Loucy (cell line): ENCODE measurements around the gene TTC13.

ENCODE experiments used
- H2AFZ ChIP-seq: fragments of 200-600 bp; sonication (generic); 2 replicates; pipeline ENCODE4 v1.6.0; 2016; ENCODE audit warnings: antibody characterized with exemption, mild to moderate bottlenecking, low read length, moderate library complexity
- H3F3A ChIP-seq: fragments of 200-600 bp; 2 replicates; pipeline ENCODE4 v1.6.0; 2016; ENCODE audit warnings: antibody characterized with exemption, low read depth, mild to moderate bottlenecking
- H3K27me3 ChIP-seq: fragments of 200-600 bp; sonication (generic); 2 replicates; pipeline ENCODE4 v1.6.1; 2014; ENCODE audit warnings: low read length, mild to moderate bottlenecking; ENCODE audit not compliant: insufficient read depth, poor library complexity, severe bottlenecking
- H3K36me3 ChIP-seq: fragments of 200-600 bp; sonication (generic); 2 replicates; pipeline ENCODE4 v1.6.1; 2016; ENCODE audit warnings: low read length; ENCODE audit not compliant: insufficient read depth
- H3K4me1 ChIP-seq: fragments of 200-600 bp; sonication (generic); 2 replicates; pipeline ENCODE4 v1.5.1; 2014; ENCODE audit warnings: low read length, mild to moderate bottlenecking; ENCODE audit not compliant: insufficient read depth, poor library complexity, severe bottlenecking
- H3K4me2 ChIP-seq: fragments of 200-600 bp; sonication (generic); 2 replicates; pipeline ENCODE4 v1.6.0; 2014; ENCODE audit warnings: antibody characterized with exemption, low read length, low read depth, mild to moderate bottlenecking; ENCODE audit not compliant: poor library complexity, severe bottlenecking
- H3K4me3 ChIP-seq: fragments of 200-600 bp; sonication (generic); 2 replicates; pipeline ENCODE4 v1.5.1; 2014; ENCODE audit warnings: low read length, mild to moderate bottlenecking, mixed read lengths; ENCODE audit not compliant: poor library complexity, severe bottlenecking
- H3K79me2 ChIP-seq: fragments of 200-600 bp; sonication (generic); 2 replicates; pipeline ENCODE4 v1.6.1; 2014; ENCODE audit warnings: low read length; ENCODE audit not compliant: insufficient read depth
- H3K9ac ChIP-seq: fragments of 200-600 bp; sonication (generic); 2 replicates; pipeline ENCODE4 v1.6.0; 2014; ENCODE audit warnings: mild to moderate bottlenecking, low read depth, low read length, moderate library complexity; ENCODE audit not compliant: poor library complexity, severe bottlenecking
- H3K9me2 ChIP-seq: fragments of 200-600 bp; sonication (generic); replicated peaks from 2 replicates; pipeline ENCODE4 v1.6.1; 2016; ENCODE audit warnings: low read depth, low read length, mixed read lengths
- H3K9me3 ChIP-seq: fragments of 200-600 bp; sonication (generic); 2 replicates; pipeline ENCODE4 v1.6.1; 2014; ENCODE audit warnings: mild to moderate bottlenecking, antibody characterized with exemption, low read length, low read depth; ENCODE audit not compliant: insufficient read depth
- H4K20me1 ChIP-seq: fragments of 200-600 bp; sonication (generic); 2 replicates; pipeline ENCODE4 v1.6.0; 2014; ENCODE audit warnings: antibody characterized with exemption, low read length, mild to moderate bottlenecking; ENCODE audit not compliant: insufficient read depth, poor library complexity, severe bottlenecking
- EZH2phosphoT487 ChIP-seq: fragments of 200-600 bp; IDR thresholded peaks from 2 replicates; pipeline ENCODE4 v1.6.1; 2018; ENCODE audit warnings: antibody characterized with exemption, mild to moderate bottlenecking, moderate library complexity, borderline replicate concordance
- TF ChIP-seq, protein P1 (sequence below): fragments of 200-600 bp; sonication (generic); conservative IDR thresholded peaks from 2 replicates; pipeline ENCODE4 v1.5.1; 2014; ENCODE audit warnings: mild to moderate bottlenecking, antibody characterized with exemption, low read length

TTC13 gene

GRCh38 chr1:230966358-230966873 lies 12.2 kb downstream of the TTC13 start:
- Histone ChIP-seq H3K79me2 (no peaks in the 10 kb centered on the region), H3K9ac (no peak overlapping the region), H3K4me2 (no peak overlapping the region), H3K27me3 (no peaks in the 10 kb centered on the region), H4K20me1 (no peaks in the 10 kb centered on the region), H3K36me3 (no peaks in the 10 kb centered on the region), H3K9me3 (no peaks in the 10 kb centered on the region), H3K9me2 (no peaks in the 10 kb centered on the region), H2AFZ (no peak overlapping the region), H3F3A (no peaks in the 10 kb centered on the region), H3K4me3 (no peak overlapping the region), H3K4me1 (no peaks in the 10 kb centered on the region)
- TF ChIP-seq EZH2phosphoT487, result no peak
- TF ChIP-seq, protein P1, sequence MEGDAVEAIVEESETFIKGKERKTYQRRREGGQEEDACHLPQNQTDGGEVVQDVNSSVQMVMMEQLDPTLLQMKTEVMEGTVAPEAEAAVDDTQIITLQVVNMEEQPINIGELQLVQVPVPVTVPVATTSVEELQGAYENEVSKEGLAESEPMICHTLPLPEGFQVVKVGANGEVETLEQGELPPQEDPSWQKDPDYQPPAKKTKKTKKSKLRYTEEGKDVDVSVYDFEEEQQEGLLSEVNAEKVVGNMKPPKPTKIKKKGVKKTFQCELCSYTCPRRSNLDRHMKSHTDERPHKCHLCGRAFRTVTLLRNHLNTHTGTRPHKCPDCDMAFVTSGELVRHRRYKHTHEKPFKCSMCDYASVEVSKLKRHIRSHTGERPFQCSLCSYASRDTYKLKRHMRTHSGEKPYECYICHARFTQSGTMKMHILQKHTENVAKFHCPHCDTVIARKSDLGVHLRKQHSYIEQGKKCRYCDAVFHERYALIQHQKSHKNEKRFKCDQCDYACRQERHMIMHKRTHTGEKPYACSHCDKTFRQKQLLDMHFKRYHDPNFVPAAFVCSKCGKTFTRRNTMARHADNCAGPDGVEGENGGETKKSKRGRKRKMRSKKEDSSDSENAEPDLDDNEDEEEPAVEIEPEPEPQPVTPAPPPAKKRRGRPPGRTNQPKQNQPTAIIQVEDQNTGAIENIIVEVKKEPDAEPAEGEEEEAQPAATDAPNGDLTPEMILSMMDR, result no peak

- Histone ChIP-seq H3K27me3 (no peaks in the 10 kb centered on the region), H3K36me3 (no peaks in the 10 kb centered on the region), H3K9me3 (no peaks in the 10 kb centered on the region), H4K20me1 (no peaks in the 10 kb centered on the region), H3K4me2 (no peak overlapping the region), H3K9ac (no peak overlapping the region), H3K4me1 (no peaks in the 10 kb centered on the region), H2AFZ (no peak overlapping the region), H3K4me3 (no peak overlapping the region), H3K9me2 (no peaks in the 10 kb centered on the region), H3K79me2 (no peaks in the 10 kb centered on the region), H3F3A (no peaks in the 10 kb centered on the region)
- TF ChIP-seq, protein P1, result no peak
- TF ChIP-seq EZH2phosphoT487, result no peak
Observed at GRCh38 chr1:230965535-230965934, 13.1 kb downstream of the TTC13 start.

DNA sequence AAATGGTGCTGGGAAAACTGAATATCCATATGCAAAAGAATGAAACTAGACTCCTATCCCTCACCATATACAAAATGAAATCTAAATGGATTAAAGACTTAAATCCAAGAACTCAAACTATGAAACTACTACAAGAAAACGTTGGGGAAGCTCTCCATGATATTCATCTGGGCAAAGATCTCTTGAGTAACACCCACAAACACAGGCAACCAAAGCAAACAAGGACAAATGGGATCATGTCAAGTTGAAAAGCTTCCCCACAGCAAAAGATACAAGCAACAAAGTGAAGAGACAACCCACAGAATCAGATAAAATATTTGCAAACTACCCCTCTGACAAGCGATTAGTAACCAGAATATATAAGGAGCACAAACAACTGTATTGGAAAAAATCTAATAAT lies 13.8 kb downstream of the TTC13 start:
- Histone ChIP-seq H3K9me3 (no peaks in the 10 kb centered on the region), H3K79me2 (no peaks in the 10 kb centered on the region), H3K4me3 (no peak overlapping the region), H3K36me3 (no peaks in the 10 kb centered on the region), H3K9ac (no peak overlapping the region), H3K9me2 (no peaks in the 10 kb centered on the region), H3K4me2 (no peak overlapping the region), H4K20me1 (no peaks in the 10 kb centered on the region), H3F3A (no peaks in the 10 kb centered on the region), H2AFZ (no peak overlapping the region), H3K27me3 (no peaks in the 10 kb centered on the region), H3K4me1 (no peaks in the 10 kb centered on the region)
- TF ChIP-seq, protein P1, result no peak
- TF ChIP-seq EZH2phosphoT487, result no peak
